Activated naive CD8-positive, alpha-beta T cell treated with anti-CD3 and anti-CD28 coated beads, Interleukin-2, amount 10 ng/mL, durations not matched to agents 7 days and 5 days (primary cell): Measurements from ENCODE around the gene NELFA. TPM values are rescaled to one million over a fixed set of nuclear protein-coding genes. Genes with fewer than 3 reads are reported as not detected.
A peak's percentile ranks its signal among the peaks of the same experiment; 100 is the strongest.

ENCODE experiments used
- ATAC-seq: fragments of 150-1000 bp; cut with Tn5 transposase; one replicate; pipeline ENCODE4 v1.10.0; 2021; ENCODE audit warnings: low read depth, moderate library complexity
- POLR2A ChIA-PET: fragments of 350-600 bp; sonication (Branson Sonifier 250); formaldehyde crosslinking; loops from one replicate; lab custom pipeline; 2021; ENCODE audit warnings: antibody characterized with exemption; lab: Charles Lee
- DNase-seq: peaks from one replicate; pipeline ENCODE4 v3.0.0; 2021
- H3K27ac Mint-ChIP-seq: one replicate; pipeline ENCODE4 v1.8.0; 2022; ENCODE audit warnings: mild to moderate bottlenecking, mixed read lengths
- H3K27me3 Mint-ChIP-seq: one replicate; pipeline ENCODE4 v1.8.0; 2022; ENCODE audit warnings: mild to moderate bottlenecking, moderate library complexity, mixed read lengths
- H3K36me3 Mint-ChIP-seq: one replicate; pipeline ENCODE4 v1.8.0; 2021; ENCODE audit warnings: mild to moderate bottlenecking, mixed read lengths
- H3K4me1 Mint-ChIP-seq: one replicate; pipeline ENCODE4 v1.8.0; 2021; ENCODE audit warnings: mixed read lengths
- H3K4me3 Mint-ChIP-seq: one replicate; pipeline ENCODE4 v1.8.0; 2022; ENCODE audit warnings: mild to moderate bottlenecking, moderate library complexity, mixed read lengths
- H3K9me3 Mint-ChIP-seq: one replicate; pipeline ENCODE4 v1.8.0; 2021; ENCODE audit warnings: mixed read lengths
- total RNA-seq, 2 experiments: library from RNA; stranded (reverse); gene quantifications; one replicate each; pipeline ENCODE4 v1.2.3, GENCODE V29; 2021

The NELFA gene
- total RNA-seq, 2 experiments from 2014 or later: 41.9 to 43.9 TPM

- POLR2A ChIA-PET: interaction anchor here (1.4 kb wide), 2 partner anchors 13 to 113 kb away, joined by 3 to 4 read pairs; no protein-coding TSS in a partner anchor
- Mint-ChIP-seq H3K9me3 (no peaks in the 10 kb centered on the region), H3K36me3 (peaks cover 37% of the 10 kb centered on the region), H3K4me1 (peaks cover under 1% of the 10 kb centered on the region), H3K27ac (no peak overlapping the region), H3K4me3 (no peak overlapping the region), H3K27me3 (no peaks in the 10 kb centered on the region)
- ATAC-seq: no peak
- DNase-seq: no peak
Observed at GRCh38 chr4:1969928-1970723, 38.6 kb downstream of the NELFA start.

DNA sequence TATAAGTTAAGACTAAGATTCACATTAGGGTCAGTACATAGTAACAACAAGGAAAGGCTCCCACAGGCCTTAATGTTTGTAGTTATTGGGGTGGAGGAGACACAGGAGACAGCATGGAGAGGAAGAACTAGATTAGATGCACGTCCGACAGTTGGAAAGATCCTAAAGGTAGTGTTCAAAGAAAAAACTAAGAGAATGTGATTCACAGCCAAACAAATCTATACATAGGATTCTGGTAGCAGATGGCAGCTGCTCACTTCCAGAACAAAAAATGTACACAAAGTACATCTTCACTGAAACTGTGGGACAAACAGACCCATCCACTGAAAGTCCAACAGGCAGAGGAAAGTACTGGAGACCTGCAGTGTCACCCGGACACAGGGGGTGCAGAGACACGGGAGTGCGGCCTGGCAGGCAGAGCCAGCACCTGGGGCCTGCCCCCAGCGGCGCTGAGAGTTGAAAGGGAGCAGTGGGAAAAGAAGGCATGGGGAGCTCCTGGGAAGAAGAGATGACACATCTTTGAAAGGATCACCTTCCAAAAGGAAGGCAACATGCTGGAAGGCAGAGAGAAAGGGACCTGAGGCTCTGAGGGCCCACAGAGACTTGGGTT is 40.0 kb downstream of the NELFA start:
- peaks cover 48% of the 10 kb centered on the region for H3K36me3 Mint-ChIP-seq
- POLR2A ChIA-PET: no interaction called here

DNA sequence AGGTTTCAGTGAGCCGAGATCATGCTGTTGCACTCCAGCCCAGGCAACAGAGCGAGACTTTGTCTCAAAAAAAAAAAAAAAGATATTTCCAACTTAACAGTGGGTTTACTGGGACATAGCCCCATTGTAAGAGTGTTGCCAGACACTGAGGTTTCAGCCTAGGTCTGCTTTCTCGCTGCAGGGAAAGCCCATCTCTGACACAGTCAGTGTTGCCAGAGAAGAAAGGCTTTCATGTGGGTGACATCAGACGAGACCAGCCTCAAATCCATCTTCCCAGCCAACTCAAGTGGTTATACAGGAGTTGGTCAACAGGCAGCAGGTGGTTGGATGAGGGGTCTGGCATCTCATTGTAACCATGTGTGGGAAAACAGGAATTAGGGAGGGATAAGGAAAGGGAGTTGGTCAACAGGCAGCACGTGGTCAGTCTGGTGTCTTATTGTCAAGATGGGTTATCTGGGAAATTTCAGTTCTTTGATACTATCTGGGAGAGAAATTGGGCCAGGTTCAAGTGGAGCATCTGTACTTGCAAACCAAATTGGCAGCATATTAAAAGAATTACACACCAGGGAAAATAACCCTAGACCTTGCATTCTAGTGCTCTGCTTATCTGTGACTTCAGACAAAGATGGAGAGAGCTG is 41.1 kb downstream of the NELFA start:
- no peak overlapping the region for H3K4me3 Mint-ChIP-seq
- no peaks in the 10 kb centered on the region for H3K9me3 Mint-ChIP-seq
- no peak overlapping the region for H3K27ac Mint-ChIP-seq
- peaks cover 53% of the 10 kb centered on the region for H3K36me3 Mint-ChIP-seq
- H3K4me1 Mint-ChIP-seq: peaks cover 2% of the 10 kb centered on the region
- ATAC-seq (no peak), DNase-seq (no peak)
- H3K27me3 Mint-ChIP-seq: no peaks in the 10 kb centered on the region
- POLR2A ChIA-PET: no interaction called here

More for the DNA sequence above, 40.0 kb downstream of the NELFA start:
- no peak overlapping the region for H3K4me3 Mint-ChIP-seq
- ATAC-seq (no peak), DNase-seq (no peak)
- H3K9me3 Mint-ChIP-seq: no peaks in the 10 kb centered on the region
- H3K4me1 Mint-ChIP-seq: peaks cover 2% of the 10 kb centered on the region
- H3K27me3 Mint-ChIP-seq: no peaks in the 10 kb centered on the region
- H3K27ac Mint-ChIP-seq: no peak overlapping the region

GRCh38 chr4:1964971-1965370 is 43.8 kb downstream of the NELFA start:
- DNase-seq (no peak), ATAC-seq (no peak)
- Mint-ChIP-seq H3K4me1 (peaks cover 2% of the 10 kb centered on the region), H3K4me3 (no peak overlapping the region), H3K9me3 (no peaks in the 10 kb centered on the region), H3K27me3 (no peaks in the 10 kb centered on the region), H3K36me3 (peaks cover 65% of the 10 kb centered on the region), H3K27ac (peak overlapping the region; percentile 23)
- POLR2A ChIA-PET: no interaction called here

- Mint-ChIP-seq H3K9me3 (no peaks in the 10 kb centered on the region), H3K4me3 (no peak overlapping the region), H3K27ac (no peak overlapping the region), H3K4me1 (peaks cover 3% of the 10 kb centered on the region), H3K36me3 (peaks cover 65% of the 10 kb centered on the region), H3K27me3 (no peaks in the 10 kb centered on the region)
- DNase-seq: no peak
- no peak for ATAC-seq
- POLR2A ChIA-PET: no interaction called here
Observed at GRCh38 chr4:1964443-1964842, 44.3 kb downstream of the NELFA start.

DNA sequence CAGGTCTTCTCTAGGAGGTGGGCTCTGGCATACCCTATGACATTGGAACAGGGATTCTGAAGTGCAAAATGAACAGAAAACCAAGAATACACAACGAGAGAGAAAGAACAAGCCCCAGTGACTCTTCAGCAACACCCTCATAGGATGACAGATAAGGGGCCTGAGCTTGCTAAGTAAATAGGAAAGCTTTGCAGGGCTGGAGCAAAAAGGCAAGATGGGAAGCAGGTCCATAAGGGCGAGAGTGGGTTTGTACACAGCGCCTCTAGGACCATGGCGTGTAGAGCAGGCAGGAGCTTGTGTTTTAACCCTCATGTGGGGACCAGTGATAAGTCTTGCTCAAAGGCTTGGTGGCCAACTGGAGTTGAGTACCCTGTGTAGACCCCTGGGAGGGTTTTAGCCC is 45.8 kb downstream of the NELFA start:
- Mint-ChIP-seq H3K36me3 (peaks cover 64% of the 10 kb centered on the region), H3K4me1 (peaks cover 4% of the 10 kb centered on the region), H3K27ac (peak overlapping the region; percentile 36)

DNA sequence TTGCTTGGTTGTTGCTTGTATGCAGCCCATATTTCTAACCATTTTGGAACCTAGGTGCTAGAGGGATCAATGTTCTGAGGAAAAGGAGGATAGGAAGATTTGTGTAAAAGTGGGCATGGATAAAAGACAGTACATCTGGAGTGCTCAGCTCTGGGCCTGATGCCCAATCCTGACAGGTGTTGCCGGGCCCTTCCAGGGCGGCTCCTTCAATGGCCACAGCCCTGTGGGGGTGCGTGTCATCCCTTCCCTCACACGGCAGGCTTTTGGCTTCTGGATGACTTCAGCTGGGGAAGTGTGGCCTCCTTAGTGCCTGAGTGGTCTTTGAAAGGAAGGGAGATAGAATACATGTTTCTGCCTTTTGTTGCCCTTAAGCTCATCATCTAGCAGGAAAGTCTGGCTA is 47.2 kb downstream of the NELFA start:
- H3K36me3 Mint-ChIP-seq: peaks cover 64% of the 10 kb centered on the region
- no peaks in the 10 kb centered on the region for H3K27me3 Mint-ChIP-seq
- ATAC-seq (no peak), DNase-seq (no peak)
- peaks cover 4% of the 10 kb centered on the region for H3K4me1 Mint-ChIP-seq
- H3K4me3 Mint-ChIP-seq: no peak overlapping the region
- no peaks in the 10 kb centered on the region for H3K9me3 Mint-ChIP-seq
- POLR2A ChIA-PET: no interaction called here
- no peak overlapping the region for H3K27ac Mint-ChIP-seq

More for the DNA sequence above, 45.8 kb downstream of the NELFA start:
- DNase-seq: no peak
- no peak for ATAC-seq
- Mint-ChIP-seq H3K27me3 (no peaks in the 10 kb centered on the region), H3K9me3 (no peaks in the 10 kb centered on the region), H3K4me3 (no peak overlapping the region)
- POLR2A ChIA-PET: no interaction called here

GRCh38 chr4:1961038-1961437 is 47.7 kb downstream of the NELFA start:
- H3K27me3 Mint-ChIP-seq: no peaks in the 10 kb centered on the region
- no peak for ATAC-seq
- H3K27ac Mint-ChIP-seq: no peak overlapping the region
- POLR2A ChIA-PET: no interaction called here
- H3K9me3 Mint-ChIP-seq: no peaks in the 10 kb centered on the region
- H3K36me3 Mint-ChIP-seq: peaks cover 65% of the 10 kb centered on the region
- no peak for DNase-seq
- H3K4me1 Mint-ChIP-seq: peaks cover 4% of the 10 kb centered on the region
- no peak overlapping the region for H3K4me3 Mint-ChIP-seq

DNA sequence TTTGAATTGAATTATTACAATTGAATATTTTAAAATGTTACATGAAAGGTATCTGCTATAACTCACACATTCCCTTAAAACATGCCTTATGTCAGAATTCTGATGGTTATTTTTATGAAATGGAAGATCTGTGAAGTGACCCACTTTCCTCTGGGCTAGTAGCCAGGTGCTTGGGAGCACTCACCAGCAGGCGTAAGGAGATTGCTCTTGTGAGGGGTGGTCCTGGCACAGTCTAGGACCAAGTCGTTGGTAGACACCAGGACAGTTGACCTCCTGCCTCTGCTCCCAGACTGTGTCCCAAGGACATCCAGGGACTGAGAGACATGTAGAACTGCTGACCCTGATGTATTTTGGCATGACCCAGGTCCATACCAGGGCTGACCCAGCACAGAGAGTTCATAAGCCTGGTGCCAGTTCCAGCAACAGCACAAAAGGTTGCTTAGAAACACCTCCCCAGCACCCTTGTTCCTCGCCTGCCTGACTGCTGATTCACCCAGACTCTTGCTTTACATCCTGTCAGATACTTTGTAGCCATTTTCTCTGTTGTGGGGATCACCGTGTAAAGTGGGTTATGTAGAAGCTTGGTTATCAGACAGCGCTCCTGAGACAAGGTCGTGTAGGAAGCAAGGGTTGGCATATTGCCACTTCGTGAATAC is 48.5 kb downstream of the NELFA start:
- ATAC-seq (no peak), DNase-seq (no peak)
- POLR2A ChIA-PET: no interaction called here
- peak overlapping the region; percentile 13 for H3K27ac Mint-ChIP-seq
- peaks cover 4% of the 10 kb centered on the region for H3K4me1 Mint-ChIP-seq
- no peak overlapping the region for H3K4me3 Mint-ChIP-seq
- H3K36me3 Mint-ChIP-seq: peaks cover 62% of the 10 kb centered on the region
- no peaks in the 10 kb centered on the region for H3K27me3 Mint-ChIP-seq
- H3K9me3 Mint-ChIP-seq: no peaks in the 10 kb centered on the region

DNA sequence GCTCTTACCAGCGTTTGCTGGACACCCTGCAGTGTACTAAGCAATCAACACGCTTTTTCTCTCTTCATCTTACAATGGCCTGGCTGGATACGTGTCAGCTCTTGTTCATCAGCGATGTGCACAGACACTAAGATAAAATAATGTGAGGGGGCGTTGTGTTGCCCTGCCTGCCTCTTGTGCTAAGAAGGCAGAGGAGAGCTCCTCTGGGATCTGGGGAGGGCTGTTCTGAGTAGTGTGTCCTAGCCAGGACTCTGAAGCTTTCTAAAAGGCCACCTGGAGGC is 49.7 kb downstream of the NELFA start:
- Mint-ChIP-seq H3K27ac (no peak overlapping the region), H3K4me1 (peaks cover 2% of the 10 kb centered on the region), H3K9me3 (no peaks in the 10 kb centered on the region), H3K4me3 (no peak overlapping the region), H3K36me3 (peaks cover 53% of the 10 kb centered on the region), H3K27me3 (no peaks in the 10 kb centered on the region)
- ATAC-seq (no peak), DNase-seq (no peak)
- POLR2A ChIA-PET: no interaction called here

DNA sequence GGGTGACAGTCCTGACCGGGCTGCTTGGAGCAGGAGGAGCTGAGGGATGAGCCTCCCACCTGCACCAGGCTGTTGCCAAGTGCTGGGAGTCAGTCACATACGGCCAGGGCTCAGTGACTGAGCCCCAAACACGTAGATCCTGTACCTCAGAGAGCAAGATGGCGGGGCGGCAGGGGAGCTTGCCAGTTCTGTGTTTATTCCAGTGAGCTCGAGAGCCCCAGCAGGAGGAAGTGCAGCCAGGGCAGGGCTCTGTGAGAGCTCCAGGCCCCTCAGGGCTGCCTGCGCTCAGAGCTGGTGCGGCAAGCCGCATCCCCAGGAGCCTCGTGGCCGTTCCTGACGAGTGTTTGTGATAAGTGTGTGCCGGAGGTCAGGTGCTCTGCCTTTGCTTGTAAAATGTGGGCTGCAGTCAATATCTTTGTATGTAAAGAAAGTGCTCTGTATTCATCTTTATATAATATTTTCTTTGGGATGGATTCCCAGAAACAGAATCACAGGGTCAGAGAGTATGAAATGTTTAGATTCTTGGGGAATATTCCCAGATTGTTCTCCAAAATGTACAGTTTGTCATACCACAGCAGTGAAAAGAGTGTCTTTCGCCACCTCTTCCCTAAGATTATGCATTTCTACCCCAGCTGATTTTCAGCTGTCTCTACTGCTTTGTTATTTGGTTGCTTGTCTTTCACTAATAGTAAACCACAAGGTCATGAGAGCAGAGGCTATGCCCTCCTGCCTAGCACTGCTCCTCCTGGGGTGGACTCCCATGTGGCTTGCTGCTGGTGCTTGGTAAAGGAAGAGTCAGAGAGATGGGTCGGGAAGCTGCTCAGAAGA is 50.3 kb downstream of the NELFA start:
- POLR2A ChIA-PET: no interaction called here
- Mint-ChIP-seq H3K36me3 (peaks cover 49% of the 10 kb centered on the region), H3K27ac (no peak overlapping the region), H3K27me3 (no peaks in the 10 kb centered on the region), H3K9me3 (no peaks in the 10 kb centered on the region), H3K4me1 (peaks cover 2% of the 10 kb centered on the region), H3K4me3 (no peak overlapping the region)
- no peak for DNase-seq
- no peak for ATAC-seq

DNA sequence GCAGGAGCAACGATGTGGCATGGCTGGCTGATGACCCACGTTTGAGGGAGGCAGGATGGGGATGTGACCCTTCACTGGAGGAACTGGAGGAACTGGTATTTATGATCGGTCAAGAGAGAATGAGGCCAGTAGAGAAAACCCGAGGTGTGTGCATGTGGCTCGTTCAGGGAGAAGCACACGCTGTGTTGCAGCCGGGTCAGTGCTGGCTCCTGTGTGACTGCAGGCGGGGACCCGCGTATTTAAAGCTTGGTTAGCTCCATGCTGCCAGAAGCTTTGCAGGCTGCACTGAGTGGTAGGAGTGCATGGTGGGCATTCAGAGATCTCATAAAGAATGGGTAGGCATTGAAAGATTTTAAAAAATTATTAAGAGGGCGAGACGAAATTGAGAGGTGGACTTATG is 52.1 kb downstream of the NELFA start:
- Mint-ChIP-seq H3K4me3 (no peak overlapping the region), H3K4me1 (peaks cover 2% of the 10 kb centered on the region), H3K27me3 (no peaks in the 10 kb centered on the region)

DNA sequence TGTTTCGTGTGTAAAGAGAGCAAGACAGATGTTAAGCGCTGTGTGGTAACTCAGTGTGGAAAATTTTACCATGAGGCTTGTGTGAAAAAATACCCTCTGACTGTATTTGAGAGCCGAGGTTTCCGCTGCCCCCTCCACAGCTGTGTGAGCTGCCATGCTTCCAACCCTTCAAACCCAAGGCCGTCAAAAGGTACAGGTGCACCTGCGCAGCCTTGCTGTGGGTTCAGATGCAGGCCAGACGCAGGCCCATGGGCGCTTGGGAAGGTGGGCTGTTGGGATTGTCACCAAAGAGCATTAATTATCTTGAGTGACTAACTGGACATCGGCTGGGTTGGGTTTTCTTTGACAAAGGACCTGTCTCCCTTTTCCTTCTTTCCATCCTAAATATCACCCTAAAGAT is 55.4 kb downstream of the NELFA start:
- DNase-seq (no peak), ATAC-seq (no peak)
- Mint-ChIP-seq H3K9me3 (no peaks in the 10 kb centered on the region), H3K36me3 (peaks cover 21% of the 10 kb centered on the region), H3K4me1 (no peaks in the 10 kb centered on the region), H3K27me3 (no peaks in the 10 kb centered on the region), H3K27ac (no peak overlapping the region), H3K4me3 (no peak overlapping the region)
- POLR2A ChIA-PET: no interaction called here

More for the DNA sequence above, 52.1 kb downstream of the NELFA start:
- ATAC-seq (no peak), DNase-seq (no peak)
- Mint-ChIP-seq H3K9me3 (no peaks in the 10 kb centered on the region), H3K27ac (no peak overlapping the region), H3K36me3 (peaks cover 34% of the 10 kb centered on the region)
- POLR2A ChIA-PET: interaction anchor here (1.1 kb wide), 1 partner anchor 14 kb away, joined by 4 read pairs; no protein-coding TSS in a partner anchor
